GM12891 (cell line): Measurements from ENCODE around the gene HOXD1.

ENCODE experiments used
- POLR2A ChIP-seq: IDR thresholded peaks from 2 replicates; pipeline ENCODE4 v1.6.1; 2011; ENCODE audit warnings: low read depth, low read length, control low read depth
- TAF1 ChIP-seq: IDR thresholded peaks from 2 replicates; pipeline ENCODE4 v1.6.1; 2011; ENCODE audit warnings: low read depth, low read length, control low read depth

GRCh38 chr2:176162911-176163671 is 25.4 kb upstream of the HOXD1 start:
- TF ChIP-seq POLR2A (no peak), TAF1 (no peak)
